NB4 (cell line): ENCODE data around the gene PDE6G.

Experiments used
- CTCF ChIP-seq: IDR thresholded peaks from one replicate; pipeline ENCODE4 v1.5.1; 2012; ENCODE audit warnings: low read depth, low read length
- POLR2A ChIP-seq: IDR thresholded peaks from 2 replicates; pipeline ENCODE4 v1.6.1; 2011; ENCODE audit warnings: mild to moderate bottlenecking; ENCODE audit not compliant: insufficient read length; ENCODE audit errors: extremely low read depth
- TF ChIP-seq, protein P1 (sequence below): IDR thresholded peaks from 2 replicates; pipeline ENCODE4 v1.6.1; 2011; ENCODE audit warnings: low read depth, low read length

DNA sequence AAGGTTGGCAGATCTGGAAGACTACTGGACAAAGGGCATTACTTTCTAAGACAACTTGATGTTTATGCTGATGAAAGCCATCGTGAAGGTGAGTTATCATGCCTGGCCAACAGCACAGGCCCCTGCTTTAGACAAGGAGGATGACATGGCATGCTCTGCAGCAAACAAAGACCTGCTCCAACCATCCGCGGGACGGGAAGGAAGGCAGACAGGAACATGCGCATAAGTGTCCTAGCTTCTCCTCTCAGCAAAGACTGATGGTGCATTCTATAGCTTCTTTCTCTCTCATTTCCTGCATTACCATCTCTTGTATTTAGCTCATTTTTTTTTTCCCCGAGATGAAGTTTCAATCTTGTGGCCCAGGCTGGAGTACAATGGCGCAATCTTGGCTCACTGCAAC is 24.9 kb downstream of the PDE6G start:
- TF ChIP-seq CTCF: no peak
- no peak for TF ChIP-seq POLR2A
- TF ChIP-seq, protein P1, sequence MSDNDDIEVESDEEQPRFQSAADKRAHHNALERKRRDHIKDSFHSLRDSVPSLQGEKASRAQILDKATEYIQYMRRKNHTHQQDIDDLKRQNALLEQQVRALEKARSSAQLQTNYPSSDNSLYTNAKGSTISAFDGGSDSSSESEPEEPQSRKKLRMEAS: no peak
